ENCODE results near the gene FAM170A.

- TF ChIP-seq CTCF (IDR thresholded peaks at IDR 0.05) = no peak
- TF ChIP-seq POLR2A (IDR thresholded peaks at IDR 0.05) = no peak
These were observed 33.3 kb upstream of the FAM170A start for GRCh38 chr5:119596046-119596445.

Data from uterus (tissue), 2 donors.